Measurements from ENCODE around the gene CPNE4.

Gene CPNE4

GRCh38 chr3:131883711-131884407, 151.0 kb downstream of the CPNE4 start:
- Histone ChIP-seq H3K36me3 (ENCODE audit: insufficient read depth, insufficient read length, low read length) (no peaks in the 10 kb centered on the region), H3K9ac (ENCODE audit: insufficient read length, low read depth) (no peak overlapping the region), H3K27me3 (ENCODE audit: insufficient read depth, insufficient read length) (no peaks in the 10 kb centered on the region)

GRCh38 chr3:131883086-131883485, 151.7 kb downstream of the CPNE4 start:
- no peak for DNase-seq (ENCODE audit: low read depth, low spot score)
- Histone ChIP-seq H3K4me3 (ENCODE audit: insufficient read length, low read depth) (no peak overlapping the region), H3K4me1 (ENCODE audit: insufficient read depth, insufficient read length) (no peaks in the 10 kb centered on the region), H3K9me3 (ENCODE audit: insufficient read depth, low read length) (peaks cover 11% of the 10 kb centered on the region), H3K27me3 (ENCODE audit: insufficient read depth, insufficient read length) (no peaks in the 10 kb centered on the region), H3K9ac (ENCODE audit: insufficient read length, low read depth) (no peak overlapping the region), H3K36me3 (ENCODE audit: insufficient read depth, insufficient read length, low read length) (no peaks in the 10 kb centered on the region)
- TF ChIP-seq SUZ12 (IDR thresholded peaks at IDR 0.05; ENCODE audit: extremely low read depth, insufficient read depth, insufficient read length) (no peak), YY1 (IDR thresholded peaks at IDR 0.05; ENCODE audit: insufficient read depth, insufficient read length) (no peak), ZNF274 (IDR thresholded peaks at IDR 0.05; ENCODE audit: low read depth, low read length) (no peak)

More at GRCh38 chr3:131883711-131884407, 151.0 kb downstream of the CPNE4 start:
- no peak for TF ChIP-seq SUZ12 (IDR thresholded peaks at IDR 0.05; ENCODE audit: extremely low read depth, insufficient read depth, insufficient read length)
- peaks cover 11% of the 10 kb centered on the region for H3K9me3 ChIP-seq (ENCODE audit: insufficient read depth, low read length)
- no peak overlapping the region for H3K4me3 ChIP-seq (ENCODE audit: insufficient read length, low read depth)
- DNase-seq (ENCODE audit: low read depth, low spot score) = no peak
- H3K4me1 ChIP-seq (ENCODE audit: insufficient read depth, insufficient read length) = no peaks in the 10 kb centered on the region

- Histone ChIP-seq H3K9me3 (ENCODE audit: insufficient read depth, low read length) (peaks cover 11% of the 10 kb centered on the region), H3K4me1 (ENCODE audit: insufficient read depth, insufficient read length) (no peaks in the 10 kb centered on the region), H3K27me3 (ENCODE audit: insufficient read depth, insufficient read length) (no peaks in the 10 kb centered on the region), H3K9ac (ENCODE audit: insufficient read length, low read depth) (no peak overlapping the region), H3K36me3 (ENCODE audit: insufficient read depth, insufficient read length, low read length) (no peaks in the 10 kb centered on the region), H3K4me3 (ENCODE audit: insufficient read length, low read depth) (no peak overlapping the region)
- TF ChIP-seq SUZ12 (IDR thresholded peaks at IDR 0.05; ENCODE audit: extremely low read depth, insufficient read depth, insufficient read length) = no peak
- TF ChIP-seq YY1 (IDR thresholded peaks at IDR 0.05; ENCODE audit: insufficient read depth, insufficient read length) = no peak
- TF ChIP-seq ZNF274 (IDR thresholded peaks at IDR 0.05; ENCODE audit: low read depth, low read length) = no peak
- no peak for DNase-seq (ENCODE audit: low read depth, low spot score)
Observed at GRCh38 chr3:131881777-131882176, 153.0 kb downstream of the CPNE4 start.

GRCh38 chr3:131880948-131881347, 153.9 kb downstream of the CPNE4 start:
- no peak for TF ChIP-seq SUZ12 (IDR thresholded peaks at IDR 0.05; ENCODE audit: extremely low read depth, insufficient read depth, insufficient read length)
- TF ChIP-seq ZNF274 (IDR thresholded peaks at IDR 0.05; ENCODE audit: low read depth, low read length) = no peak
- TF ChIP-seq YY1 (IDR thresholded peaks at IDR 0.05; ENCODE audit: insufficient read depth, insufficient read length) = no peak
- Histone ChIP-seq H3K9ac (ENCODE audit: insufficient read length, low read depth) (no peak overlapping the region), H3K9me3 (ENCODE audit: insufficient read depth, low read length) (peaks cover 11% of the 10 kb centered on the region)

GRCh38 chr3:131868203-131868602, 166.6 kb downstream of the CPNE4 start:
- Histone ChIP-seq H3K9ac (ENCODE audit: insufficient read length, low read depth) (no peak overlapping the region), H3K4me3 (ENCODE audit: insufficient read length, low read depth) (no peak overlapping the region), H3K36me3 (ENCODE audit: insufficient read depth, insufficient read length, low read length) (no peaks in the 10 kb centered on the region), H3K27me3 (ENCODE audit: insufficient read depth, insufficient read length) (no peaks in the 10 kb centered on the region), H3K4me1 (ENCODE audit: insufficient read depth, insufficient read length) (no peaks in the 10 kb centered on the region), H3K9me3 (ENCODE audit: insufficient read depth, low read length) (no peaks in the 10 kb centered on the region)
- TF ChIP-seq SUZ12 (IDR thresholded peaks at IDR 0.05; ENCODE audit: extremely low read depth, insufficient read depth, insufficient read length) (no peak), ZNF274 (IDR thresholded peaks at IDR 0.05; ENCODE audit: low read depth, low read length) (no peak), YY1 (IDR thresholded peaks at IDR 0.05; ENCODE audit: insufficient read depth, insufficient read length) (no peak)
- DNase-seq (ENCODE audit: low read depth, low spot score) = no peak

More at GRCh38 chr3:131880948-131881347, 153.9 kb downstream of the CPNE4 start:
- no peaks in the 10 kb centered on the region for H3K27me3 ChIP-seq (ENCODE audit: insufficient read depth, insufficient read length)
- DNase-seq (ENCODE audit: low read depth, low spot score) = no peak
- no peak overlapping the region for H3K4me3 ChIP-seq (ENCODE audit: insufficient read length, low read depth)
- H3K4me1 ChIP-seq (ENCODE audit: insufficient read depth, insufficient read length) = no peaks in the 10 kb centered on the region
- no peaks in the 10 kb centered on the region for H3K36me3 ChIP-seq (ENCODE audit: insufficient read depth, insufficient read length, low read length)

GRCh38 chr3:131856171-131856570, 178.6 kb downstream of the CPNE4 start:
- no peak for TF ChIP-seq SUZ12 (IDR thresholded peaks at IDR 0.05; ENCODE audit: extremely low read depth, insufficient read depth, insufficient read length)
- TF ChIP-seq ZNF274 (IDR thresholded peaks at IDR 0.05; ENCODE audit: low read depth, low read length) = no peak
- TF ChIP-seq YY1 (IDR thresholded peaks at IDR 0.05; ENCODE audit: insufficient read depth, insufficient read length) = no peak
- no peak for DNase-seq (ENCODE audit: low read depth, low spot score)
- no peak overlapping the region for H3K9ac ChIP-seq (ENCODE audit: insufficient read length, low read depth)

GRCh38 chr3:131850223-131850622, 184.6 kb downstream of the CPNE4 start:
- Histone ChIP-seq H3K4me3 (ENCODE audit: insufficient read length, low read depth) (no peak overlapping the region), H3K36me3 (ENCODE audit: insufficient read depth, insufficient read length, low read length) (no peaks in the 10 kb centered on the region), H3K27me3 (ENCODE audit: insufficient read depth, insufficient read length) (no peaks in the 10 kb centered on the region), H3K9ac (ENCODE audit: insufficient read length, low read depth) (no peak overlapping the region), H3K4me1 (ENCODE audit: insufficient read depth, insufficient read length) (no peaks in the 10 kb centered on the region), H3K9me3 (ENCODE audit: insufficient read depth, low read length) (no peaks in the 10 kb centered on the region)
- TF ChIP-seq SUZ12 (IDR thresholded peaks at IDR 0.05; ENCODE audit: extremely low read depth, insufficient read depth, insufficient read length) = no peak
- DNase-seq (ENCODE audit: low read depth, low spot score) = no peak

More at GRCh38 chr3:131856171-131856570, 178.6 kb downstream of the CPNE4 start:
- no peaks in the 10 kb centered on the region for H3K27me3 ChIP-seq (ENCODE audit: insufficient read depth, insufficient read length)
- H3K4me1 ChIP-seq (ENCODE audit: insufficient read depth, insufficient read length) = no peaks in the 10 kb centered on the region
- H3K9me3 ChIP-seq (ENCODE audit: insufficient read depth, low read length) = no peaks in the 10 kb centered on the region
- H3K4me3 ChIP-seq (ENCODE audit: insufficient read length, low read depth) = no peak overlapping the region
- no peaks in the 10 kb centered on the region for H3K36me3 ChIP-seq (ENCODE audit: insufficient read depth, insufficient read length, low read length)
